Inferior parietal cortex (tissue), 1 donor: Measurements from ENCODE around the gene ELMOD3.
"Not testable (repeated sequence)": the region's sequence is repeated elsewhere in the genome, so short reads cannot be mapped to it uniquely, and the experiment has no call there.

Experiments used
- DNase-seq: peaks from one replicate; pipeline ENCODE4 v3.0.0-alpha.2; 2016; ENCODE audit errors: extremely low spot score

Gene ELMOD3

DNA sequence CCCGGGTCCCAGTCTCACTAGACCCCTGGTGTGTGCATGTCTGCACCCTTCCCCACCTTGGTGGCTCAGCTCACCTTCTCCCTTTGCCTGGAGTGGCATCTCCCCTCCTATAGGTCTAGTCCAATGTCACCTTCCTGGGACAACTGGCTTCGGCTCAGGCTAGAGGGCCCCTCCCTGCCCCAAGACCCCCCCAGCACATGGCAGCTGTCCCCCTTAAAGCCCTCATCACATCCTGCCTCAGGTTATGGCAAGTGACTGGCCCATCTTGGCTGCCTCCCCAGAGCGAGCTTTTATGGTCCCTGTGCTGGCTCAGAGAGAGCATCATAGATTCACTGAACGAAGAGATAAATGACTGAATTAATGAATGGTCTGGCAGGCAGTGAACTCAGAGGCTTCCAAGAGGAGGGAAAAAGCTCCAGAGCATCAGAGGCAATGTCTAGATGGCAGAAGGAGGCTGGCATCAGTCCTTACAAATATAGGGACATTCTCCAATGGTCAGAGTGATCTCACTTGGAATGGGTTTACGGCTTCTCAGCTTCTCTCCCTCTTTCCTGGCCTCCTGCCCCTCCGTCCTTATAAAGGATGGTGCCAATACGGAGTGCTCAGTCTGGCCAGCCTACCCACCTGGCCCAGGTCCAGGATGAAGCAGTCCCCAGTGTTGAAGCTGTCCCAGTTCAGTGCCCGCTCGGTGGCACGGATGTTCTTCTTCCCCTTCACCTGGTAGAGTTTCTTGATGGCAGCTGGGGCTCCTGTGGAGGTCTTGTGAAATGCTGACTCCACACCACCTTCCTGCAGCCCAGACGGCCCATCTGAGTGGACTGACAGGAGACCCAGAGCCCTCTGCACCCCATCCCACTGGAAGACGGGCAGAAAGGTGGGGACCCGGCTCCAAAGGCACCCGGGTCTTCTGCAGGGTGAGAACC lies 46.2 kb downstream of the ELMOD3 start:
- DNase-seq = no peak

DNA sequence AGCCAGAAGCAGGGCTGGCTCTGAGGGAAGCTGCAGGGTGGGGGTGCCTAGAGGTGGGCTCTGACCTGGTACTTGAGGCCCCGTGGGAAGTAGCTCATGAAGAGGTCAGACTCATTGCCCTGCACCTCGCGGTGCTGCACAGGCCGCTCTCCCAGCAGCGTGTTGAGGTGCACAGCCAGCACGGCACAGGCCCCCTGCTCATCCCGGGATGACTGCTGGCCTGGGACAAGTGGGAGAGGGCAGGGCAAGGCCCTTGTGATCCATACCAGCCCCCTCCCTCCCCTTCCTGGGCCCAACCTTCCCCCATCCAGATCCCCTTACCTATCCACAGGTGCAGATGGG lies 46.9 kb downstream of the ELMOD3 start:
- no peak for DNase-seq

DNA sequence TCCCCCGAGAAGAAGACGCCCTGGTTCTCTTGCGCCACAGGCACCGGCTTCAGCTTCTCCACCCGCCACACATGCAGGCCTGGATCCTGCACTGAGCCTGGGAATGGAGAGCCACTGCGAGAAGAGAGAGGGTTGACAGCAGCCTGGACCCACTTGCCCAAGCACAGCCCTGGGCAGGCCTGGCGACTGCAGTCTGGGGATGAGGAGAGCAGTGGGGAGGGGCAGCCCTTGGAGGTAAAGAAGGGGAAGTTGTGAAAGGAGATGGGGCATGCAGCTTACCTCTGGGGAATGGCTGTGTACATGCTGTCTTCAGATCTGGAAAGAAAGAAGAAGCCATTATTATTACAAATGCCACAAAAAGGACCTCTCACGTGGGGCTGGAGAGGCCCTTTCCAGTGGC lies 47.3 kb downstream of the ELMOD3 start:
- no peak for DNase-seq

DNA sequence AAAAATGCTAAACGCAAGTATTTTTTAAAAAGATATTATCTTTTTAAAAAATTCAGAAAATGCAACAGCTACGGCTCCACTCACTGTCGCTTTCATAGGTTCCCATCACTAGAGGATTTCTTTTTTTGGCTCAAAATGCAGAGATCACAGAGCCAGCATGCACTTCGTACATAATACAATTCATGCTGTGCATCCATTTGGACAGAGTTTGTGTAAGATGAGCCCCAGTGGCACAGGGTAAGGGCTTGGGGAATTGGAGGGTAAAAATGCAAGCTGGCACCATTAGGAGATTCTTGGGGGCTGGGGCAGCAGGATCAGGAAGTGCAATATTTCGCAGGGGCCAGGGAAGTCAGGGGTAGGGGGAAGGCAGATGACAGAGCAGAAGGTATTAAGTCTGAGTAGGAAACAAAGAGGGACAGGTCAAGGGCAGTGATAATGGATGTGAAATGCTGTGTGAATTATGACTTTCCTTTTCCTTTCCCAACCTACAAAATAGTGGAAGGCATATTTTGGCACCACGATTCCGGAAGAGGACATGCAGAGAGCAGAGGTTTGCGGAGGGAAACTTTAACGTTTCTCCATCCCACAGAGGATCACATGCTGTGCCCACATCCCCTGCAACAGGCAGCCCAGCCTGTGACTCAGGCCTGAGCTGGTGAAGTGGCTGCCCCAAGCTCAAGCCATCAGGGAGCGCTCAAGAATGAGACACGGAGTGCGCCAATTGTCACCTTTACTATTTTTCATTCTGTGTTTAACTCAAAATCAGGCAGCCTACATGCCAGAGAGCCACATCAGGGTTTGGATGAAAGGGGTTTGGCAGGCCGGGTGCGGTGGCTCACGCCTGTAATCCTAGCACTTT lies 50.9 kb downstream of the ELMOD3 start:
- DNase-seq = no peak

DNA sequence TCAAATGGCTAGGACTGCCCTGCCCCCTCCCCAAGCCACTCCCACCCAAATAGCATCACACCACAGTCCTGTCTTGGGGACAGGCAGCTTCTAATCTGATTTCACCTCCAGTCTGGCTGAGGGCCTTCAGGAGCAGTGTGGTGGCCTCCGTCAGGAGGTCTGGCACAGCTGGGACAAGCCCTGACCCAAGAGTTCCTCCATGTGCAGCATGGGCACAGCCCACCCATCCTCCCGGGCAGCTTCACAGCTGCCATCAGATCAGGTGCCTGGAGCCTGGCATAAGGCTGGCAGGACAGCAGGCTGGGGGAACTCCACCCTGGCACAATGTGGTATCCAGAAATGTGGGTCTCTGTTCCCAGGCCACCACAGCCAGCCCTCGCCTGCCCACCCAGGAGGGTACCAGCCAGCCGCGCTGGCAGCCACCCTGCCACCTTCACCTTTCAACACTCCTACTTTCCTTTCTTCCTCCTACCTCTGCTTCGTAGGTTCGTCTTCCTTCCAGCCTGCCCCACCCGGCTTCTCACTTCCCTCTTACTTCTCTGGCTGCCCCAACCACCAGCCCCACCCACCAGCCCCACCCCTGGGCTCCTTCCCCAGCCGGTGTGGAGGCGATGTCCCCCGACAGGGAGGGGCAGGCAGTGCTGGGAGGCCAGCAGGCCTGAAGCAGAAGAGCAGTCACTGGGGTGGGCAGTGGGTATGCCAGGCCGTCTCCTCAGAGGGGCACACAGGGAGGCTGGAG lies 55.4 kb downstream of the ELMOD3 start, which contains the start of gene CAPG:
CAPG (minus strand) TSS at position 522 of the 739 bp plus-strand sequence. CDS start 8,221 bp downstream, outside the sequence.
- DNase-seq = no peak

DNA sequence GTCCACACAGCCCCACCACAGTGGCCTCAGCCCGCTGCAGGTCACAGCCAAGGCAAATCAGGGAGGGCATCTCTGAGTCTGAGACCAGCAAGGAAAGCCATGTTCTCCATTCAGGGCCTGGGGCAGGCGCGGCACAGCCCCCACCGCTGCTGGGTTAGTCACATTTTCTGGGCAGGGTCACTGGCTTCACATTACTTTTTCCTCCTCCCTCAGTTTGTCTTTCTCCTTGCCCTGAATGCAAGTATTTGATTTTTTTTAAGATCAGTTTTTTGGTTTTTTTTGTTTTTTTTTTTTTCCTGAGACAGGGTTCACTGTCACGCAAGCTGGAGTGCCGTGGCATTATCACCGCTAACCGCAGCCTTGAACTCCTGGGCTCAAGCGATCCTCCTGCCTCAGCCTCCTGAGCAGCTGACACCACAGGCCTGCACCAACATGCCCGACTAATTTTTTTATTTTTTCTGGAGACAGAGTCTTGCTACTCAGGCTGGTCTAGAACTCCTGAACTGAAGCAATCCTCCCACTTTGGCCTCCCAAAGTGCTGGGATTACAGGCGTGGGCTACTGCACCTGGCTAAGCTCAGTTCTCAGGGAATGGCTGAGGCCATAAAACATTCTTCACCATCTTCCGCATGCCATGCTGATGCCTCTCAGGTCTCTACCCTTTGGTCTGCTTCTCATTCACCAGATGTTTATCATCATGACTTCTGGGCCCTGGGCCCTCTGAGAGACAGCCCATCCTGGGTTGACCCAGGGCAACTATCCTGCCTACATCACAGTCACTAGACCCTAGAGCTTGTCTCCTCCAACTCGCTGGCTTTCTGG lies 56.2 kb downstream of the ELMOD3 start:
- no peak for DNase-seq

DNA sequence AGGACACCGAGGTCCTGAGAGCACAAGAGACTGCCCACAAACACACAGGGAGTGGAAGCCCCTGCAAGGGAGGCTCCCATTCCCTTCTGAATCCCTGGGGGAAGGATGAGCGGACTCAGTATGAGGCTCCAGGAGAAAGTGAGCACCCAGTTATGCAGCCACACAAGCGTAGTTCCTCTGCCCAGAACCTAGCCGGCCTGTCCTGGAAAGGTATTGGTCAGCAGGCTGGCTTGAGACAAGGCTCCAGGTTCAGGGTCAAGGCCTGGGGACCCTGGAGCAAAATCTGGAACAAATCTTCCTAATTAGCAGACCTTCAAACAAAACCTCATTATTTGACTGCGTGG lies 56.8 kb downstream of the ELMOD3 start:
- no peak for DNase-seq

DNA sequence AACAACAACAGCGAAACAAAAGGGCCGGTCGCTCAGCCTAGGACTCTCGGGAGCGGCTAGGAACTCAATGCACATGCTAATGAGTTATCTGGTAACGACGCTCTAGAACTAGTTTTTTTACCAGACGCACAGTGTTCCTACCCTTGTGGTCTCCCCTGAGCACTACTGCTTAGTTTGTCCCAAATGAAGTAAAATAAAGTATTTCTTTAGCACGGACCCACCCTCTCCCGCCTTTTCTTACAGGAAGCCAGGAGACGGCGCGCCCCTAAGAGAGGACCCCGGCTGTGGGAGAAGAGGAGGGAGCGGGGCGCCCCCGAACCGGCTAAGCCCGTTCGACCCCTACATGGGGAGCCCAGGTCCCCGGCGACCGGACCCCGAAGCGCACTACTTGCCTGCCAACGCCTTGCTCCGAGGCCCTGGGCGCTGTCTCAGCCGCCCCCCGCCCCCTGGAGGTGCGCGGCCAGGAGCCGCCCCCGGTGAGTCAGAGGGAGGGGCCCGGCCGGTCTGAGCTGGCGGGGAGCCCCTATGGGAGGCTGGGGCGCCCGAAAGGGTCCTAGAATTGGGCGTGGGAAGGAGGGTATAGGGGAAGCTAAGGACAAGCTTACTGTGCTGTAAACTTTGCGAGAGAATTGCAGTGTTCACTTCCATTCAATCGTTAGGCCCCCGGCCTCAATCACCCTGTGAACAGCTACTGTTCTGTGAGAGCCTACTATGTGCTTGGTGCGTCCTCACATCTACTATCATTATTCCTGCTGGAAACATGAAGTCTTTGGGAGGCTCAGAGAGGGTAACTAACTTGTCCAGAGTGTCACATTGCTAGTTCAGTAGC lies 59.2 kb downstream of the ELMOD3 start:
- DNase-seq = no peak

DNA sequence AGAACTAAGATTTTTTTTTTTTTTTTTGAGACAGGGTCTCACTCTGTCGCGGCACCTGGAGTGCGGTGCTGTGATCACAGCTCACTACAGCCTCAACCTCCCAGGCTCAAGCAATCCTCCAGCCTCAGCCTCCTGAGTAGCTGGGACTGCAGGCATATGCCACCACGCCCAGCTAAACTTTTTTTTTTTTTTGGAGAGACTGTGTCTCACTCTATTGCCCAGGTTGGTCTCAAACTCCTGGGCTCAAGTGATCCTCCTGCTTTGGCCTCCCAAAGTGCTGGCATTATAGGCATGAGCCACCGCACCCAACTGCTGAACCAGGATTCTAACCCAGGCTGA lies 59.8 kb downstream of the ELMOD3 start:
- not testable (repeated sequence) for DNase-seq

DNA sequence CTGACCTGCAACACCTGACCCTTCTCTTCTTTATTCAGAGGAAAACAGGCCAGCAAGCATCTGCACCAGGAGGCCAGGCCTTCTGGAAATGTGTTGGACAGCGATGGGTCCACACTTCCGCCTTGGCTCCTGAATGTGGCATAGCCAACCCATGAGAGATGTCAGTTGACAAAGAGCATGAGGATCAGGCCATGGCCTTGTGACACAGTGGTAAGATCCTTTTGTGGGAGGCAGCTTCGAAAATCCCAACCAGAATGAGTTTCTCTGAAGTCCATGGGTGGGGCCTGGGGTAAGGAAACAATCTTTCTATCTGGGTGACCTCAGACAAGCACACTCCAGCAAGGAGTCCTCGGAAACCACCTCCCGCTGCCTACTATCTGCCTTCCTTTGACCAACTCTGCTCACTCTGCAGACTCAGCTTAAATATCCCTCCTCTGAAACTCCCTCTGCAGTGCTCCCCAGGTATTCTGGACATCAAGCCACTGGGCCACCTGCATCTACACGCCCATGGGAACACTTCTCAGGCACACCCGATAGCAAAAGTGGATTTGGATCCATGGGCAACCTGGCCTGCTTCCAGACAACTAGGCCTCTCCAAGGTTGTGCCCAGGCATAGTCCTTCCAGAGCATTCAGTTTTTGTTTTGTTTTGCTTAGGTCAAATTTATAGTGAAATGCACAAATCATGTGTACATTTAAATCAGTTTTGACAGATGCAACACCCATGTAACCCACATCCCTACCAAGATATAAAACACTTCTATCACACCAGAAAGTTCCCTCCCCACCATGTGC lies 60.4 kb downstream of the ELMOD3 start:
- DNase-seq = no peak

DNA sequence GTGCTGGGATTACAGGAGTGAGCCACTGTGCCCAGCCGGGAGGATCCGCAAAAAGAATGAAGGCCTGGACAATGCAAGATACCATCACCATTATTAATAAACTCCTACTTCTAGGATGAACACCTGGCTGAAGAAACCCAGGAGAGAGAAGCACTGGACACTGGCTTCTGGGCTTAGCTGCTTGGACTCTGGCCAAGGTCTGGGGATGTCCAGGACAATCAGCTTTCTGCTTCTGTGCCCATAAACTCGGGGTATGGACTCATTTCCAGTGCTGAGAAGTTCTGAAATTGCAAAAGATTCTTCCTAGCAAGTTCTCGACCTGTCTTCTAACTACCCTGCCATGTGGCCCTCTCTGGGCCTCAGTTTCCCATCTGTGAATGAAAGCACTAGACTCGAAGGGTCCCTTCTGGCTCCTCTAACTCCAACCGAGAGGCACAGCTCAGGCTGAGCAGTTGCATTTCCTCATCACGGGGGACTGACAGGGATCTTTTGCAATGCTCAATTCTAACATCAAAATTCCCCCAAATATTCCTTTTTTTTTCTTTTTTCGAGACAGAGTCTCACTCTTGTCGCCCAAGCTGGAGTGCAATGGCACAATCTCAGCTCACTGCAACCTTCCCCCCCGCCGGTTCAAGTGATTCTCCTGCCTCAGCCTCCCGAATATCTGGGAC lies 61.5 kb downstream of the ELMOD3 start:
- no peak for DNase-seq

DNA sequence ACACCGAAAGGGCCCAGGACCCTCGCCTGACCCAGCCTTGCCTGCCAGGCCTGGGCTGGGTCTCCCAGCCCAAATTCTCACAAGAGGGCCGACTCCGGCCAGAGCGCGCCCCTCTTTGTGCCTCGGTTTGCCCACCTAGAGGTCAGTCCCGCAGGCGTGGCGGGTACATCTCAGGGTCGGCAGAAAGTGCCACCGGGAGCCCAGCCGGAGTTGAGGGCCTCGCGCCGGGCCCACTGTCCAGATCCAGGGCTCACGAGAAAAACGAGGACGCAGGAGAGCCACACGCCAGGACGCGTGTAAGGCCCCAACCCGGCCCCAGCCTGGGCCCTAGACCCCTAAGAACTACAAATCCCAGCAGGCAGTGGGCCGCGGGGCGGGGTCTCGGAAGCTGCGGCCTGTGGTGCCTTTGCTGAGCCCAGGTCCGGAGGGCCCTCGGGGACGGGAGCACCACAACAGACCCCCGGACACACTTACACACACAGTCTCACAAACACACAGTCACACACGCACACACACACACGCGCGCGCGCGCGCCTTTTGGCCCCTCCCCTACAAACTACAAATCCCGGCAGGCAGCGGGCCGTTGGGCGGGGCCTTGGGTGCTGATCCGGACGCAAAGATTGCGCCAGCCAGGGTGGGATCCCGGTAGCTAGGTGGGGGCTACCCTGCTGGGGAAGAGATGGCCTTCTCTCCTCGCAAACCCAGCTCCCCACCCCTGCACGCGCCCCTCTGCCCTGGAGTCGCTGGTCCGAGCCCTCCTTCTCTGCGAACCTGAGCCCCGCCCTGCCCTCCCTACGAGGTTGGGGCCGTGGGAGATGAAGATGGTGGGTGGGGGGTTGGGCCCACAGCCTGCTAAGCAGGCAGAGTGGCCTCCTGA lies 63.8 kb downstream of the ELMOD3 start, which contains the start of gene SH2D6:
SH2D6 (plus strand) TSS at position 583 of the 877 bp plus-strand sequence. CDS start 10,752 bp downstream, outside the sequence.
- peak; percentile 84 for DNase-seq

DNA sequence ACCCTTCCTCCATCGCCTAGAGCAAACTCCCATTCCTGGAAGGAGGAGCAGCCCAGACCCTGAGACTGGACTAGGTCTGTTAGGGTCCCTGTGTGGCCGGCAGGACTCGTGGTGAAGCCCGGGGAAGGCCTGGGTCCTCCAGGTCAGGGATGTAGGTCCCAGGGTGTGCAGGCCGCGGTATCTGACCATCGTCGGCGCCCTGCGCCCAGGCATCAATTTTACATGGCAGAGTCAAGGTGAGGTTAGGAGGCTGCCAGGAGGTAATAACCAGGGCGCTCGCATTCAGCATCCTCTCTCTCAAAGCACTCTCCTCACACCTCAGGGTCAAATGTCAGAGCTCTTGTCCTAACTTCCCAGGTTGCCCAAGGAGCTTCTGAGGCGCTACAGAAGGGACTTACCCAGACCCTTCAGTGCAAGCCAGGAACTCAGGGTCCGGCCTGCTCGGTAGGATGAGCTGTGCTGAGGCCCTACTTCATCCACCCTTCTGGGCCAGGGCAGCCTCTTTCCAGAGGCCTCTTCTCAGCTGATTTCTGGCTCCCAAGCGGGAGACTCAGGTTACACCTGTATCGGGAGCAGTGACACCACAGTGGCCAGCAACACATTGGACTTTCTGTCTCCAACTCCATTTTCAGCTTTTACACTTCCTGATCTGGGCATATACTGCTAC lies 64.6 kb downstream of the ELMOD3 start:
- DNase-seq = no peak

DNA sequence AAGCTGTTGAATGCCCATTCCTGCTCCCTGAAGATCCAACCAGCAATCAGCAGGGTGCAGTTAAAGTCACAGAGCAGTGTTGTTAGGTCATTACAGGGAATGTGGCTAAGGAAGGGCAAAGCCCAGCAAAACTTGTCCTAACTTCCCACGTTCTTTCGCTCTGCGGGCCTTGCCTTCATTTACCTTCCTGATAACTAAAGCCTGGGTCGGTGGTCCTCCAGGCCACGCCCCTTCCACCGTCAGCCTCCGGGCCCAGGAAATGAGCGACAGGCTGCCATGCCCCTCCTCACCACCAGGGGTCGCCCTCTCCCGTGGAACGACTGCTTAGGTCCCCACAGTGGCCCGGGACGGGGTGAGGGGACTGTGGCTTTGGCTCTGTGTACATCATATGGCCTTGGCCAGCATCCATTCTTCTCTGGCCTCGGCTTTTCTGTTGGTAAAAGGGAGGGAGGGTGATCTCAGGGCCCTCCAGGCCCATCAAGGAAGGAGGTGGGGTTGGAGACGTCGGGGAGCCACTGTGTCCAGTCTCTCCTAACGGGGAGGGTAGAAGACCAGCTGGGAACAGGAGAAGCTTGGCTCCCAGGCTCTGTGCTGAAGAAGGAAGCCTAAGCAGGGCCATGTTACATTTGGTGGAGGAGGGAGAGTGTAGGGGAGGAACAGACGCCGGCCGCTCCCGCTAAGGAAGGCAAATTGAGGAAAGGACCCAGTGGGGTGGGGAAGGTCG lies 66.1 kb downstream of the ELMOD3 start:
- DNase-seq = peak; percentile 93

DNA sequence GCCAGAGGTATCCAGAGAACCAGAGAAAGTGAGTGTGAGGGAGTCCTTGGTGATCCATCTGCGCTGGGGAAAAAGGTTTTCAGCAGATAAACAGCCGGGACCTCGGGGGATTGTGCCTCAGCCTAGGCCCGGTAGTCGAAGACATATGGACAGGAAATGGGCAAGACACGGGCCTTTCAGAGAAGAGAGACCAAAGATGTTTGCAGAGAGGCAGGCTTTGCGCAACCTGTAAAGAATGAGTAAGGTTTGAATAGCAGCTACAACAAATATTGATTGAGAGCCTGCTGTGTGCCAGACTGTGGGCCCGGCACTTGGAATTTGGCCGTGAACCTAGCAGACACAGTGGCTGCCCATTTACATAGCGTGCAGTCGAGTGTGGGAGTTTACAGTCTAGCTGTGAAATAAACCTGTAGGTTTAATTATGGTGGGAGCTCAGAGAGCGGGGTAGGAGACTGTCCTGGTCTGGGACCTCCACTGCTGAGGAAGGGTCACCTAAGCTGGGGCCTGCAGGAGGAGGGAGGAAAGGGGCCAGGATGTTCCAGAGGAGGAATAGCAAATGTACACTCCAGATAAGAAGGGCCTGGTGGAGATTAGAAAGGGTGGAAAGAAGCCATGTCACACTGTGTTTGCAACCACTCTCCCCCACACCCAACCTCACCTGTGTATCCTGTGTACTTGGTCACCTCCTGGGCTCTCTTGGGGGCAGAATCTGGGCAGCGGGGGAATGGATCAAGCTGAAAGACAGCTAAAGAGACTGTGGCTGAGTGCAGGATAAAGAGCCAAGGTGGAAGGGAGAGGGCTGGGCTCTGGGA lies 66.9 kb downstream of the ELMOD3 start:
- no peak for DNase-seq

DNA sequence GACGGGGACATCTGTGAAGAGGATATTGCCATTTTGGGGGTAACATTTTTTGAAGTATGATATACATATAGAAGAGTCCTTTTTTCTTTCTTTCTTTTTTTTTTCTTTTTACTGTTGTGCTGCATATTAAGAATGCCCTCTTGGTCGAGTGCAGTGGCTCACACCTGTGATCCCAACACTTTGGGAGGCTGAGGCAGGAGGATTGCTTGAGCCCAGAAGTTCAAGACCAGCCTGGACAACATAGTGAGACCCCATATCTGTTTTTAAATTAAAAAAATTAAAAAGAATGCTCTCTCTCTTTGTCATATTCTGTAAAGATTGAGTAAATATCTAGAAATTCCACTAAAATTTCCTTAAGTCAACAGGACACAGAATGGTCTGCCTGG lies 67.5 kb downstream of the ELMOD3 start:
- no peak for DNase-seq
